HPDE6-E6E7 (cell line): ENCODE results near the gene RAB37.

Source experiments
- DNase-seq: peaks from one replicate; pipeline ENCODE4 v3.0.0; 2011; ENCODE audit warnings: missing footprints; ENCODE audit errors: extremely low spot score

The RAB37 gene

GRCh38 chr17:74744714-74745547 is 7.9 kb downstream of the RAB37 start:
- peak; percentile 69 for DNase-seq

GRCh38 chr17:74745548-74746177 is 8.6 kb downstream of the RAB37 start:
- no peak for DNase-seq

DNA sequence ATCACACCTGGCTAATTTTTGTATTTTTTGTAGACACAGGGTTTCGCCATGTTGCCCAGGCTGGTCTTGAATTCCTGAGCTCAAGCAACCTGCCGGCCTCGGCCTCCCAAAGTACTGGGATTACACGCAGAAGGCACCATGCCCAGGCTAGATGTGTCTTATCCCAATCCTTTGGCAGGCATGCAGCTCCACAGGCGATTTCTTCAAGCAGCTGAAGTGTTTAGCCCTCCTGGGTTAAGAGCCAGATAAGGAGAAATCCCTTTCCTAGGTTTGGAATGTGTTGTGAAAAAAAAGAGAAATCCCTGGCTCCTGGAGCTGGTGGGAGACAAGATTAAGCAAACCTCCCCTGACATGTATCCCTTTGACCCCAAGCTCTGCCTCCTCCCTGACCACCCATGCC is 9.3 kb downstream of the RAB37 start:
- DNase-seq: no peak

- no peak for DNase-seq
Observed at GRCh38 chr17:74746922-74747321, 9.9 kb downstream of the RAB37 start.

DNA sequence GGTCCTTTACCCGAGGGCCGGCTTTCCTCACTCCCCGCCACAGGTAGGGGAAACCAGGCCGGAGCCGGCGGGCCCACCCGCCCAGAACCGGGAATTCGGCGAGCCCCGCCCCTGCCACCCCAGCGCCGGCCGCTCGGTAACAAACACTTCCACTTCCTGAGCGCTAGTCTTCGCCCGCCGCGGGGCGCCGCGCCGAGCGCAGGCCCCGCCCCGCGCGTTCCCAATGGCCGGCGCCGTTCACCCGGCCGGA is 11.1 kb downstream of the RAB37 start:
- no peak for DNase-seq

DNA sequence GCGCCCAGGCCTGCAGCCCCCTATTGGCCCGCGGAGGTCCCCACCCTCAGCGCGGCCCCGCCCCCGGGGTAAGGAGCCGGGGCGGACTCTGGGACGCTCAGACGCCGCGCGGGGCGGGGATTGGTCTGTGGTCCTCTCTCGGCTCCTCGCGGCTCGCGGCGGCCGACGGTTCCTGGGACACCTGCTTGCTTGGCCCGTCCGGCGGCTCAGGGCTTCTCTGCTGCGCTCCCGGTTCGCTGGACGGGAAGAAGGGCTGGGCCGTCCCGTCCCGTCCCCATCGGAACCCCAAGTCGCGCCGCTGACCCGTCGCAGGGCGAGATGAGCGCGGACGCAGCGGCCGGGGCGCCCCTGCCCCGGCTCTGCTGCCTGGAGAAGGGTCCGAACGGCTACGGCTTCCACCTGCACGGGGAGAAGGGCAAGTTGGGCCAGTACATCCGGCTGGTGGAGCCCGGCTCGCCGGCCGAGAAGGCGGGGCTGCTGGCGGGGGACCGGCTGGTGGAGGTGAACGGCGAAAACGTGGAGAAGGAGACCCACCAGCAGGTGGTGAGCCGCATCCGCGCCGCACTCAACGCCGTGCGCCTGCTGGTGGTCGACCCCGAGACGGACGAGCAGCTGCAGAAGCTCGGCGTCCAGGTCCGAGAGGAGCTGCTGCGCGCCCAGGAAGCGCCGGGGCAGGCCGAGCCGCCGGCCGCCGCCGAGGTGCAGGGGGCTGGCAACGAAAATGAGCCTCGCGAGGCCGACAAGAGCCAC is 11.6 kb downstream of the RAB37 start, which contains the start of gene NHERF1:
Gene NHERF1, plus strand, starts transcription at position 100 of the 750 bp plus-strand sequence. Its CDS starts 219 bp downstream, at position 319.
- peak; percentile 94 for DNase-seq

- no peak for DNase-seq
Observed at GRCh38 chr17:74749279-74750038, 12.4 kb downstream of the RAB37 start.

- DNase-seq: no peak
Observed at GRCh38 chr17:74750039-74750326, 12.9 kb downstream of the RAB37 start.

DNA sequence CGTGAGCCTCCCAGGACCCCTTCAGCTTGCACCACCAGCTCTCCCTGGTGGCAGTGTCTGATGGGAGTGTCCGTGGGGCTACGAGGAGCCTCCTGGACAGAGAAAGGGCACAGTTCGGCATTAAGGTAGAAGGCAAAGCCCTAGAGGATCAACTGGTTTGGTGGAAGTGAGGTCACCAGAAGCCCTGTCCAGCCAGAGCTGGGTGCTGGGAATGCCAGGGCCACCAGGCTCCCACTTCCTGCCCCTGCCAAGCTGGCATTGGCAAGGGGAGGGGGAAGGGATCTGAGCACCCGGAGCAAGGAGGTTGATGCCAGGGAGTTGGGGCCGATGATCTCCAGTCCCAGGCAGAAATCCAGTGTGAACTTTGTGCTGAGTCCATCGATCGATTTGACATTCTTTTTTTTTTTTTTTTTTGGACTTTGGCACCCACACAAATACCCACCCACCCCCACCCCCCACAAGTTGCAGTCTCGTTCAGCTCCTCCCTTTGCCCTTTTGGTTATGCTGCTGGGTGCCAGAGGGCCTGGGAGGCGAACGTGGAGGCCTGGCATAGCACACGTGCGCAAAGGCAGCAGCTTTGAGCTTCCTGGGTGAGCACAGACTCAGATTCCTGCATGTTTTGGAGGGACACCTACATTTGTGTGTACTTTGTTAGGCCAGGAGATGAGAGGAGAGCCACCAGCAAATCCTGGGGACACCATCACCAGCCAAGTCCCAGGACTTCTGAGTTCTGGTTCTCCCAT is 13.4 kb downstream of the RAB37 start:
- no peak for DNase-seq

GRCh38 chr17:74752415-74752814 is 15.4 kb downstream of the RAB37 start:
- no peak for DNase-seq

DNA sequence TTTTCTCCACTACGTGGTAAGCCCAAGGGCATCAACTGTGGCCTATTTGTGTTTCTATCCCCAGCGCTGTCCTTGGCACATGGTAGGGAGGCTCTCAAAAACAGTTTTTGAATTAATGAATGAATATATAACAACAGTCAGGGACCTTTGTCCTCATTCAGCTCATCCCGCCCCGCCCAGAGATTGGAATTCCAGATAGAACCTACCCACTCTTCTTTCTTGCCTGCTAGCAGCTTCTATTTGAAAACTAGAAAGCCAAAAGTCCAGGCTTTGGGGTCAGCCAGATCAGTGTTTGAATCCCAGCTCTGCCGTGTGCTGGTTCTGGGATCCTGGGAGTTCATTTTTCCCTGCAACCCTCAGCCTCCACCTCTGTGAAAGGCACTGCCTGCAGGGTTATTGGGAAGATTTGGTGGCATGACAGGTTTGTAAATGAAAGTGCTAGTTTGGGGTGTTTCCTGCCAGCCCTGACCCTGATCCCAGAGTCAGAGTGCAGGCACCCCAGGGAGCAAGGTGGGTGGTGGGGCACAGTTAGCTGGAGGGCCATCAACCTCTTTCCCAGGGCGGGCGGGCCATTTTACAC is 15.9 kb downstream of the RAB37 start:
- DNase-seq: no peak

GRCh38 chr17:74754832-74755231 is 17.8 kb downstream of the RAB37 start:
- no peak for DNase-seq

DNA sequence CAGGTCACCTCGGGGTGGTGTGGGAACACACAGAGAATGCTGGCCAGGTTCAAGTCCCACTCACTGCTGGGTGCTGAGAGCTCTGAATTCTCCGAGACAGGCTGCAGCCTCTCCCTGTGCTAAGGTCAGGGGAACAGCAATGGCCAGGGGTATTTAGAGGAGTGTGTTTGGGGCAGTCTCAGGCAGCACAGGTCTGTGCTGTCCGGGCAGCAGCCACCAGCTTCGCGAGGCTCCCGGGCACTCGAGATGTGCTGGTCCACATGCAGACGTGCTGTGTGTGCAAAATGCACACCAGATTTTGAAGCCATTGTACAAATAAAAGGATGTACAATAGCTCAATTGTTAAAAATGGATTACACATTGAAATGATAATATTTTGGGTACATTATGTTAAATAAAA is 18.5 kb downstream of the RAB37 start:
- DNase-seq: no peak

DNA sequence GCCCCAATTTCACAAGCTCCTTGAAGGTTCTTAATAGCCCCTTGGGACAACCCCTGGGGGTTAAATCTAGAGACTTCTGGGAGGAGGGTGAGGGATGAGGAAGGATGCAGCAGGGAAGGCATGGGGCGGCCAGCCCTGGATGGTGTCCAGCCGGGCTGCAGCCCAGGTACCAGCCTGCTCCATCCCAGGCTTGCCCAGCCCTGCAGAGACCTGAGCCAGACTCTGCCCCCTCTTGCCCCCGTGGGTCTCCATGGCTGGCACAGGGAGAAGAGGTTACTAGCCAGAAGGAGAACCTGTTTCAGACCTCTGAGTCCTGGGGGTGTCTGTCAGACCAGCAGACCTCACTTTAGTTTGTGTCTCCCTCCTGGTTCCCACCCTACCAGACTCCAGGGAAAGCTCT is 19.8 kb downstream of the RAB37 start:
- DNase-seq: no peak

DNA sequence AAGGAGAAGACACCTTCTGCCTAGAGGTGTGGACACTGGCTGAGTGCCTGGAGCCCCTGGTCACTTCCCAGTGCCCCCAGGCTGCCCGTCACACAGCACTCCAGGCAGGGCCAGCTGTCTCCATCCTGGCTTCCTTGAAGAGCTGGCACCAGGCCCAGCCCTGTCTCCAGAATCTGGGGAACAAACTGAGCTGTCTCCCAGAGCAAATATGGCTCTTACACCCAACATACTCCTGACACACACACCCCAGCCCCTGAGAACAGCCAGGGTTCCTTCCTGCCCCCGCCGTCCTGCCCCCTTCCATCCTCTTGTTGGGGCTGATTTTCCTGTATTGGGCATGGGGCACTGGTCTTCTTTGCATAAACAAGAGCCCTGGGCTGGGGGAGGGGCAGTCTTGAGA is 20.4 kb downstream of the RAB37 start:
- peak; percentile 54 for DNase-seq

- peak; percentile 53 for DNase-seq
Observed at GRCh38 chr17:74757931-74758847, 21.1 kb downstream of the RAB37 start.

GRCh38 chr17:74758848-74759168 is 21.8 kb downstream of the RAB37 start:
- peak; percentile 88 for DNase-seq

DNA sequence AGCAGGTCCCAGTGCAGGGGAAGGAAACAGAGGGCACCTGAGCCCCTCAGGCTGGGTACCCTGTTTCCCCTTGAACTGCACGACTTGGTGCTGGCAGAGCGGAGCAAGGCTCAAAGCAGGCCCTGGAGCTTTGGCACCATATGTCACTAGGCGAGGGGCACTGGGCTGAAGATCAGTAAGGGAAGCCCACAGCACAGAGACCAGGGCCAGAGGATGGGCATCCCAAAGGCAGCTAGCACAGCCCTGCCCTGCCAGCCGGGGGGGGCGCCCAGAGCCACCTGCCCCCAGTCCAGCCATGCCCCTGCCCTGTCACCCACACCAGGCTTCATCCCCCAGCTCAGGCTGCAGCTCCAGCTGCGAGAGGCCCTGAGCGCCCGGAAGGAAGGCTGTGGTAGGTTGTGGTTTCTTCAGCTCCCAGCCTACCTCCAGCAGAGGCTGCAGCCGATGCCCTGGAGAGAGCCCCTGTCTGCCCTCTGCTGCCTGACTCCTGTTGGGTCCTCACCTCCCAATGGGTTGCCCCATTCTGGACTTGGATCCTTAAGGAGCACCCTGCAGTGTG is 22.3 kb downstream of the RAB37 start:
- DNase-seq: no peak

GRCh38 chr17:74759941-74760340 is 22.9 kb downstream of the RAB37 start:
- peak; percentile 87 for DNase-seq
